Eye (tissue), 1 donor: Measurements from ENCODE around the gene TNFRSF9.
"Not testable (repeated sequence)": the region's sequence is repeated elsewhere in the genome, so short reads cannot be mapped to it uniquely, and the experiment has no call there.

Experiments
- DNase-seq: peaks from one replicate; pipeline ENCODE4 v3.0.0-alpha.2; 2015

TNFRSF9 gene

GRCh38 chr1:7940745-7941436 lies at the start of gene TNFRSF9:
TNFRSF9 (minus strand) TSS chr1:7940839; CDS start chr1:7939994, 845 bp downstream.
- peak; percentile 67 for DNase-seq

- DNase-seq: no peak
These were observed 49.3 kb upstream of the TNFRSF9 start for GRCh38 chr1:7989762-7990428.

GRCh38 chr1:7988576-7988975 lies 47.9 kb upstream of the TNFRSF9 start:
- no peak for DNase-seq

- DNase-seq: no peak
These were observed 46.9 kb upstream of the TNFRSF9 start for GRCh38 chr1:7987528-7987927.

DNA sequence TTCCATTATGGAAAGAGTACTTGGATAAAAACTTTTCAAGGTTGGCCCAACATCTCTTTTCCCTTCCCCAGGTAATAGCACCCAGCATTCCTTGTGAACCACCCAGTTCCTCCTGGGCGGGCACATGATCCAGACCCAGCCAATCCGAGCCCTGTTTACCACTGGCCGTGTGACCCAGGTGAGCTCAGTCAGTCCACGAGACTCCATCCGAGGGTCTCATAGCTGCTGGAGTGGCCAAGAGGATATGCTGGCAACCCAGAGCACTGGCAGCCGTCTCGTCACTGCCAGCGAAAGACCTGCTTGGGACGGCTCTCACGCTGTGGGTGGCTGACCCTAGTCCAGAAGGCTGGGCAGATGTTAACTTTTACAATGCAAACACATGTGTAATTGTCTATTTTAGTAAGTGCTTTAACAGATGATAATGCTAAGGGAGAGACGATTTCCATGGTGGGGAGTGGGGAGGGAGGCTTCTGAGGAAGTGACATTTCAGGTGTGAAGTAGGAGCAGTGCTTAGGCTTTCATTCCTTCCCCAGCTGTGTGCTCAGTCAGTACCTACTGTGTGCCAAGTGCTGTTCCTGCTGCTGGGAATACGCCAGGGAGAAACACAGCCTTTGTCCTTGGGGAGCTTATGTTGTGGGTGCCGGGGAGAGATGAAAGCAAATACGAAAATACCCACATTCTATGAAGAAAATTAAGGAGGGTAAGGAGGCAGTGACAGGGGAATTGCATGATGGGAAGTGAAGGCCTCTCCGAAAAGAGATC lies 45.4 kb upstream of the TNFRSF9 start:
- no peak for DNase-seq

GRCh38 chr1:7984811-7985210 lies 44.2 kb upstream of the TNFRSF9 start:
- DNase-seq: no peak

GRCh38 chr1:7983086-7983778 lies 42.6 kb upstream of the TNFRSF9 start:
- no peak for DNase-seq

- DNase-seq: no peak
These were observed 40.3 kb upstream of the TNFRSF9 start for GRCh38 chr1:7980984-7981383.

- DNase-seq: peak; percentile 89
These were observed 34.7 kb upstream of the TNFRSF9 start for GRCh38 chr1:7975212-7975865.

GRCh38 chr1:7973086-7973485 lies 32.4 kb upstream of the TNFRSF9 start:
- no peak for DNase-seq

DNA sequence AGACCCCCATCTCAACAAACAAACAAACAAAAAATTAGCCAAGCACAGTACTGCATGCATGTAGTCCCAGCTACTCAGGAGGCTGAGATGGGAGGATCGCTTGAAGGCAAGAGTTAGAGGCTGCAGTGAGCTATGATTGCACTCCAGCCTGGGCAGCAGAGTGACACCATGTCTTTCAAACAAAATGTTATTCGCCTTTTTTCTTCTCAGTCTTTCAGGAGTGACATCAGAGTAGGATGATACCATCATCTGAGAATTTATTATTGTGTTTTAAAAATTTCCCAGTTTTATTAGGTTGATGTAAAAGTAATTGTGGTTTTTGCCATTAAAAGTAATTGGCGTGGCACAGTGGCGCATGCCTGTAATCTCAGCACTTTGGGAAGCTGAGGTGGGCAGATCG lies 31.6 kb upstream of the TNFRSF9 start:
- no peak for DNase-seq

DNA sequence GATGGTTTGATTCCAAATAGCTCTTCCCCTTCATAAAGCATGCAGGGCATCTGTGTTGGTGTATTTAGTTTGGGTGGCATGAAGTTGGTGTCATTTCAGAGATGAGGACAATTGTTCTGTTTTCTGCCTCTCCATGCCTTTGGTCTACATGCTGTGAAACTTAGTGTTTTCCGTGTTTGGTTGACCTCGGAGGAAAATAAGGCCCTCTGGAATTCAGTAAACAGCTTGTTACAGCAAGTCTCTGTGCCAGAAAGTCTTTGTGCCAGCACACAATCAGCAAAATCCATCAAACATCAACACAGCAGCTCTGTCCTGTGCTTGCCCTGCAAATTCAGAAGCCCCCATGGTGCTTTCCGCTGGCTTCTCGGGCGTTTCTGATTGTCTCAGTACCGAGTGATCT lies 30.4 kb upstream of the TNFRSF9 start:
- DNase-seq: no peak

DNA sequence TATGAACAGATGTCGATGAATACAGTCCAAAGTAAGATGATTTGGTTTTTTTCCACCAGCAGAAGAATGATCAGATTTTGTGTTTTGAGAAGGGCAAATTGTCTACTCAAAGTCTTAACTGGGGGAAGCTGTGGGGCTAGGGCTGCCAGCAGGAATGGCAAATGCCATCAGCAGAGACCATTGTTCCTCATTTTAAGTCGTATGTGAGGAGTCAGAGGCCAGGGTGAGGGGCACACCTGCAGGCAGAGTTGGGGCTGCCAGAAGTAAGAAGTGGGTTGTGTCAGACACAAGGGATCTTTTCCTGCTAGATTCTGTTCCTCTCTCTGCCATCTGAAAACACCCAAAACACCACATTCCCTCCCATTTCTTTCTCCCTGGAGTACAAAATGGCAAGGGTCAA lies 29.6 kb upstream of the TNFRSF9 start:
- no peak for DNase-seq

- DNase-seq: no peak
These were observed 27.0 kb upstream of the TNFRSF9 start for GRCh38 chr1:7967651-7968050.

DNA sequence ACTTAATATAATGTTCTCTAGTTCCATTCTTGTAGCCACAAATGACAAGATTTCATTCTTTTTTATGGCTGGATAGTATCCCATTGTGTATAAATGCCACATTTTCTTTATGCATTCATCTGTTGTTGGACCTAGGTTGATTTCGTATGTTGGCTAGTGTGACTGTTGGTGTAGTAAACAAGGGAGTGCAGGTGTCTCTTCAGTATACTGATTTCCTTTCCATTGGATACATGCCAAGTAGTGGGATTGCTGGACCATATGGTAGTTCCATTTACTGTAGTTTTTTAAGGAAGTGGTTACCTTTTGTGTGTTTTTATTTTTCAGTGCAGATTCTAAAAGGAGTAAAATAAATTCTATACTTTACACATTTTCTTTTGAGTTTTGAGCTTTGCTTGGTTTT lies 26.6 kb upstream of the TNFRSF9 start:
- DNase-seq: no peak

- no peak for DNase-seq
These were observed 23.8 kb upstream of the TNFRSF9 start for GRCh38 chr1:7964476-7964875.

DNA sequence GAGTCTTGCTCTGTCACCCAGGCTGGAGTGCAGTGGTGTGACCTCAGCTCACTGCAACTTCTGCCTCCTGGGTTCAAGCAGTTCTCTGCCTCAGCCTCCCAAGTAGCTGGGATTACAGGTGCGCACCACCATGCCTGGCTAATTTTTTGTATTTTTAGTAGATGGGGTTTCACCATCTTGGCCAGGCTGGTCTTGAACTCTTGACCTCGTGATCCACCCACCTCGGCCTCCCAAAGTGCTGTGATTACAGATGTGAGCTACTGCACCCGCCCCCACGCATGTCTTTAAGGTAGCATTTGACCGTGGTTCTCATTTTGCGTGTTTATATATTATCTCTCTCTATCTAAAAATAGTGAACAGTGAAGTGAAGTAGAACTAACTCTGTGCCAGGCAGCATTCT lies 23.2 kb upstream of the TNFRSF9 start:
- DNase-seq: not testable (repeated sequence)

DNA sequence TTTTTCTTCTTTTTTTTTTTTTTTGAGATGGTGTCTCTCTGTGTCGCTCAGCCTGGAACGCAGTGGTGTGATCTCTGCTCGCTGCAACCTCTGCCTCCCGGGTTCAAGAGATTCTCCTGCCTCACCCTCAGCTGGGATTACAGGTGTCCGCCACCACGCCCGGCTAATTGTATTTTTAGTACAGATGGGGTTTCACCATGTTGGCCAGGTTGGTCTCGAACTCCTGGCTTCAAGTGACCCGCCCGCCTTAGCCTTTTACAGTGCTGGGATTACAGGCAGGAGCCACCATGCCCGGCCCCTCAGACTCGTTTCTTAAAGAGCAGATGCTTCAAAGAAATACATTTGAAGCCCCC lies 22.7 kb upstream of the TNFRSF9 start:
- not testable (repeated sequence) for DNase-seq

DNA sequence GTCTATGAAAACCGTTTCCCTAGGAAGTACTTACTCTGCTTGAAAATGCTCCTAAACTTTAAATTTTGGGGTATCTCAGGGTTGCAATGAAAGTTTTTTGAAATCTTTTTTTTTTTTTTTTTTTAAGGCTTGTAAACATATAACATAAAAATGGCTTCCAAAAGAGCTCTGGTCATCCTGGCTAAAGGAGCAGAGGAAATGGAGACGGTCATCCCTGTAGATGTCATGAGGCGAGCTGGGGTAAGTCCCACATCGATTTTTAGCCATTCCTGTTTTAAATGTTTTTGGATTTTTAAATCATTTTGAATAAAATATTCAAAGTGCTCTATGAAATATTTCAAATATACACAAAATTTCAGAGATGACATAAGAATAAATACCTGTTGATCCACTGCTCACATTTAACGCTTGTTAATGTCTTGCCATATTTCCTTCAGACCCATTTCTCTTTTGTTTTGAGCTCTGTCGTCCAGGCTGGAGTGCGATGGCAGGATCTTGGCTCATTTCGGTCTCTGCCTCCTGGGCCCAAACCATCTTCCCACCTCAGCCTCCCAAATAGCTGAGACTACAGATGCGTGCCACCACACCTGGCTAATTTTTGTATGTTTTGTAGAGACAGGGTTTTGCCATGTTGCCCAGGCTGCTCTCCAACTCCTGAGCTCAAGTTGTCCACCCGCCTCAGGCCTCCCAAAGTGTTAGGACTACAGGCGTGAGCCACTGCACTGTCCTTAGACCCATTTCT lies 22.2 kb upstream of the TNFRSF9 start:
- no peak for DNase-seq

DNA sequence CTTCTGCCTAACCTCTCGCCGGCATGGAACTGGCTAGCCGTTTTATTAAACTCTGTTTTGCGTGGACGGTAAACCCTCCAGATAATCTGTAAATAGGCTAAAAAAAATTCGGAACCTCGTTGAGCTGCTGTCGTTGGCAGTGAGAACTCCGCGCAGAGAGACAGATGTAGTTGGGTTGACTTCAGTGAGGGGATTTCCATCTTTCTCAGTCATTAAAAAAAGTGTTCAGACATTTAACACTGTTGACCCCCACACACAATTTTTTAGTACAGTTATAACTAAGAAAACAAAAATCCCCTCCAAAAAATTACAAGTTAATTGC lies 21.3 kb upstream of the TNFRSF9 start:
- DNase-seq: no peak

- DNase-seq: peak; percentile 100
These were observed 20.8 kb upstream of the TNFRSF9 start, which contains the start of gene PARK7 for GRCh38 chr1:7961216-7962013. PARK7 (plus strand) TSS chr1:7961711; CDS start chr1:7962786, 1,075 bp downstream.
